ENCODE data around the gene CLK2. TPM values are rescaled to one million over a fixed set of nuclear protein-coding genes. Genes with fewer than 3 reads are reported as not detected.

The CLK2 gene
- total and polyA plus RNA-seq, 9 of the 15 experiments (the other 6 are each of a cell fraction or from before 2014, with no cell fraction given), result 13.5 to 81.4 (median 39.6) TPM

DNA sequence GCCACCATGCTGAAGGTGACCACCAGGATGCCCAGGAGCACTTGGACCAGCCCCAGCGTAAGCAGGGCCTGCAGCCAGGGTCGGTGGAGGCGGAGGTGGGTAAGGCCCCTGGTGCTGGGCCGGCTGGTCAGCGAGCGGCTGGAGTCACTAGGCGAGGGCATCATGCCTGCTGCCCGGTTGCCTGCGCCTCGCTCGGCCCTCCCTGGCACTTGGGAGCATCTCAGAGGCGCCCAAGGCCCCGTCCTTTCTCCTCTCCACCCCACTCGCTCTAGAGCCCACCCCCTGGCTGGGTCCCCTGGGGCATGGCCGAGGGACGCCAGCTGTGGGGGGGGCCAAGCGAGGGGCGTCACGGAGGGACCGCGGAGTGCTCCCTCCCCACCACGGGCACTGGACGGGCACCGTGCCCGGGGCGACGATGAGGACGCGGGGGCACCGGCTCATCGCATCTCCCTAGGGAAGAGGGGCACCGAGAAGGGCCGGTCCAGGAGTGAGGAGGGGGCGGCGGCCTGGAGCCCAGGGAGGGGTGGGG, 18.5 kb downstream of the CLK2 start:
- ATAC-seq (no peak), DNase-seq (ENCODE audit: extremely low read depth in 1 of 4, low spot score in 3 of 4) (no peak), FAIRE-seq (no peak)
- in situ Hi-C loops (cut with MboI), result loop anchor here (10.0 kb wide), 1 partner anchor 340 kb away; no protein-coding TSS in a partner anchor
- H2AFZ ChIP-seq (ENCODE audit: low read depth, low read length), result peak overlapping the region; percentile 93
- peak overlapping the region; percentile 75 to 97 for H3K9ac ChIP-seq (ENCODE audit: insufficient read depth in 1 of 2, low read depth in 2 of 2, low read length in 2 of 2)
- ChIA-PET POLR2A (interaction anchor here (0.7 to 2.1 kb wide), 5 partner anchors 9 to 66 kb away, joined by 3 to 9 read pairs (median 3); partner anchors contain the start of gene RUSC1), CTCF (ENCODE audit: low intra/inter-chr PET ratio) (no interaction called here)
- H3K4me2 ChIP-seq (ENCODE audit: insufficient read depth, low read length), result peak overlapping the region; percentile 81
- TF ChIP-seq, protein P1, sequence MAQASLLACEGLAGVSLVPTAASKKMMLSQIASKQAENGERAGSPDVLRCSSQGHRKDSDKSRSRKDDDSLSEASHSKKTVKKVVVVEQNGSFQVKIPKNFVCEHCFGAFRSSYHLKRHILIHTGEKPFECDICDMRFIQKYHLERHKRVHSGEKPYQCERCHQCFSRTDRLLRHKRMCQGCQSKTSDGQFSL (CRISPR knock-in tag; IDR thresholded peaks at IDR 0.05), result 0 out of 2 replicates have a peak, but pooled peaks have one; percentile 12
- TF ChIP-seq, protein P1 (tag; IDR thresholded peaks at IDR 0.05), result no peak
- TF ChIP-seq MTA3 (IDR thresholded peaks at IDR 0.05; ENCODE audit: borderline replicate concordance) (0 out of 2 replicates have a peak, but pooled peaks have one; percentile 3), XRCC5 (IDR thresholded peaks at IDR 0.05; ENCODE audit: low read depth, low read length) (0 out of 2 replicates have a peak, but pooled peaks have one; percentile 2), RBM34 (IDR thresholded peaks at IDR 0.05; ENCODE audit: borderline replicate concordance, insufficient read depth, low read length) (0 out of 2 replicates have a peak, but pooled peaks have one; percentile 11), SMAD4 (CRISPR knock-in tag; conservative IDR thresholded peaks at IDR 0.05) (no peak), RBM22 (IDR thresholded peaks at IDR 0.05; ENCODE audit: low read depth, low read length, poor library complexity, severe bottlenecking) (peak; percentile 8), HNRNPL (IDR thresholded peaks at IDR 0.05; ENCODE audit: low read depth, low read length) (peak; percentile 69; the same call in 1 of the 2 replicates), CHD1 (IDR thresholded peaks at IDR 0.05; ENCODE audit: low read length) (peak; percentile 63), ZNF79 (CRISPR knock-in tag; IDR thresholded peaks at IDR 0.05; ENCODE audit: low read depth) (no peak), ZNF263 (CRISPR knock-in tag; IDR thresholded peaks at IDR 0.05; ENCODE audit: borderline replicate concordance) (peak; percentile 46; the same call in 1 of the 2 replicates)
- TF ChIP-seq, protein P2, sequence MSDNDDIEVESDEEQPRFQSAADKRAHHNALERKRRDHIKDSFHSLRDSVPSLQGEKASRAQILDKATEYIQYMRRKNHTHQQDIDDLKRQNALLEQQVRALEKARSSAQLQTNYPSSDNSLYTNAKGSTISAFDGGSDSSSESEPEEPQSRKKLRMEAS (CRISPR knock-in tag; IDR thresholded peaks at IDR 0.05), result 0 out of 2 replicates have a peak, but pooled peaks have one; percentile 2
- TF ChIP-seq, protein P3, sequence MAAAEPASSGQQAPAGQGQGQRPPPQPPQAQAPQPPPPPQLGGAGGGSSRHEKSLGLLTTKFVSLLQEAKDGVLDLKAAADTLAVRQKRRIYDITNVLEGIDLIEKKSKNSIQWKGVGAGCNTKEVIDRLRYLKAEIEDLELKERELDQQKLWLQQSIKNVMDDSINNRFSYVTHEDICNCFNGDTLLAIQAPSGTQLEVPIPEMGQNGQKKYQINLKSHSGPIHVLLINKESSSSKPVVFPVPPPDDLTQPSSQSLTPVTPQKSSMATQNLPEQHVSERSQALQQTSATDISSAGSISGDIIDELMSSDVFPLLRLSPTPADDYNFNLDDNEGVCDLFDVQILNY (CRISPR knock-in tag; IDR thresholded peaks at IDR 0.05), result no peak
- TF ChIP-seq, protein P4, sequence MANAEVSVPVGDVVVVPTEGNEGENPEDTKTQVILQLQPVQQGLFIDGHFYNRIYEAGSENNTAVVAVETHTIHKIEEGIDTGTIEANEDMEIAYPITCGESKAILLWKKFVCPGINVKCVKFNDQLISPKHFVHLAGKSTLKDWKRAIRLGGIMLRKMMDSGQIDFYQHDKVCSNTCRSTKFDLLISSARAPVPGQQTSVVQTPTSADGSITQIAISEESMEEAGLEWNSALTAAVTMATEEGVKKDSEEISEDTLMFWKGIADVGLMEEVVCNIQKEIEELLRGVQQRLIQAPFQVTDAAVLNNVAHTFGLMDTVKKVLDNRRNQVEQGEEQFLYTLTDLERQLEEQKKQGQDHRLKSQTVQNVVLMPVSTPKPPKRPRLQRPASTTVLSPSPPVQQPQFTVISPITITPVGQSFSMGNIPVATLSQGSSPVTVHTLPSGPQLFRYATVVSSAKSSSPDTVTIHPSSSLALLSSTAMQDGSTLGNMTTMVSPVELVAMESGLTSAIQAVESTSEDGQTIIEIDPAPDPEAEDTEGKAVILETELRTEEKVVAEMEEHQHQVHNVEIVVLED (CRISPR knock-in tag; IDR thresholded peaks at IDR 0.05), result no peak
- H4K20me1 ChIP-seq (replicated peaks; ENCODE audit: control insufficient read depth, insufficient read depth, low read length), result no peaks in the 10 kb centered on the region
- H3K79me2 ChIP-seq (ENCODE audit: control insufficient read depth, insufficient read depth, low read length), result peaks cover 18% of the 10 kb centered on the region
- WGBS (ENCODE audit: insufficient coverage, low coverage, missing lambda C conversion rate), result 30% methylated on average over 21 of the region's 35 CpGs
- H3K27me3 ChIP-seq (ENCODE audit: control insufficient read depth in 2 of 2, insufficient read depth in 2 of 2, low read length in 2 of 2), result no peaks in the 10 kb centered on the region
- intact Hi-C loops (cut with micrococcal nuclease), result loop anchor here (5.0 to 10.0 kb wide), 2 partner anchors 250 to 338 kb away; no protein-coding TSS in a partner anchor
- BruUV-seq (replicated peaks), result no TSS peak
- H3K4me3 ChIP-seq, result peak overlapping the region; percentile 58
- no peaks in the 10 kb centered on the region for H3K9me3 ChIP-seq (replicated peaks; ENCODE audit: control insufficient read depth, insufficient read depth, low read depth, low read length)
- H3K9me1 ChIP-seq (ENCODE audit: control insufficient read depth, insufficient read depth, low read length), result no peaks in the 10 kb centered on the region
- H3K36me3 ChIP-seq (ENCODE audit: control insufficient read depth, insufficient read depth, low read length), result peaks cover 40% of the 10 kb centered on the region; the same call in 2 of the 3 replicates
- H3K4me1 ChIP-seq (replicated peaks in 1 of 2; ENCODE audit: control insufficient read depth in 2 of 2, insufficient read depth in 2 of 2, low read length in 2 of 2), result peaks cover 25 to 48% of the 10 kb centered on the region in 2 experiments
- H3K27ac ChIP-seq (ENCODE audit: extremely low read depth, low read depth, low read length), result peak overlapping the region; percentile 65
